ENCODE results near the gene KCTD12. TPM values are rescaled to one million over a fixed set of nuclear protein-coding genes. Genes with fewer than 3 reads are reported as not detected.

KCTD12 gene
- total RNA-seq, 6 experiments from 2014 or later = 0.66 to 3.4 (median 0.90) TPM

- Mint-ChIP-seq H3K27me3 (ENCODE audit: insufficient read depth) (peaks cover 2% of the 10 kb centered on the region), H3K4me3 (no peak overlapping the region), H3K36me3 (ENCODE audit: low read depth) (no peaks in the 10 kb centered on the region), H3K9me3 (no peaks in the 10 kb centered on the region), H3K4me1 (ENCODE audit: low read depth) (peaks cover 21% of the 10 kb centered on the region), H3K27ac (no peak overlapping the region)
- DNase-seq = no peak
- TF ChIP-seq CTCF (IDR thresholded peaks at IDR 0.05) = no peak
Observed at GRCh38 chr13:76851961-76852360, 34.2 kb downstream of the KCTD12 start.

- no peak overlapping the region for H3K27ac Mint-ChIP-seq
- DNase-seq = no peak
- H3K4me1 Mint-ChIP-seq (ENCODE audit: low read depth) = peaks cover 21% of the 10 kb centered on the region; the same call in 1 of the 2 replicates
- TF ChIP-seq CTCF (IDR thresholded peaks at IDR 0.05) = no peak
- no peaks in the 10 kb centered on the region for H3K9me3 Mint-ChIP-seq
- H3K36me3 Mint-ChIP-seq (ENCODE audit: low read depth) = no peaks in the 10 kb centered on the region
- peaks cover 3% of the 10 kb centered on the region for H3K27me3 Mint-ChIP-seq (ENCODE audit: insufficient read depth)
- H3K4me3 Mint-ChIP-seq = no peak overlapping the region
Observed at GRCh38 chr13:76849493-76849892, 36.7 kb downstream of the KCTD12 start.

DNA sequence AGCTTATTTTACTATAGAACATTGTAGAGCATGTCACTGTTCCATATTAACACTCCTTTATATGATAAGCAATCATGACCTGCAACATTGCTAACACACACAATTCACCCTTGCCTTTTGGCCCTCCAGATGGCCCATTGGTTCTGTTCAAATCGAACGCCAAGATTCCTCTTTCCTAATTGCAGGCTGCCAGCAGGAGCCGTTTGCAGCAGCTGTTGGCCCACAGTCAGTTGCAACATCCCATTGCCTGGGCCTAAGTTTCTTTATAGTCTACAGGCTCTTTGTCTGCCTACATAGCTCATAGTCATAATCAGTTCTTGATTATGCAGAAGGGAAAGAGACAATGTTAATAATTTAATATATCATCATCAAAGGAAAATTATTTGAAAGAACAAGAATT is 37.6 kb downstream of the KCTD12 start:
- Mint-ChIP-seq H3K27ac (no peak overlapping the region), H3K4me3 (no peak overlapping the region), H3K9me3 (no peaks in the 10 kb centered on the region), H3K36me3 (ENCODE audit: low read depth) (no peaks in the 10 kb centered on the region), H3K27me3 (ENCODE audit: insufficient read depth) (peaks cover 3% of the 10 kb centered on the region), H3K4me1 (ENCODE audit: low read depth) (peaks cover 17% of the 10 kb centered on the region; the same call in 1 of the 2 replicates)
- no peak for TF ChIP-seq CTCF (IDR thresholded peaks at IDR 0.05)
- DNase-seq = no peak

DNA sequence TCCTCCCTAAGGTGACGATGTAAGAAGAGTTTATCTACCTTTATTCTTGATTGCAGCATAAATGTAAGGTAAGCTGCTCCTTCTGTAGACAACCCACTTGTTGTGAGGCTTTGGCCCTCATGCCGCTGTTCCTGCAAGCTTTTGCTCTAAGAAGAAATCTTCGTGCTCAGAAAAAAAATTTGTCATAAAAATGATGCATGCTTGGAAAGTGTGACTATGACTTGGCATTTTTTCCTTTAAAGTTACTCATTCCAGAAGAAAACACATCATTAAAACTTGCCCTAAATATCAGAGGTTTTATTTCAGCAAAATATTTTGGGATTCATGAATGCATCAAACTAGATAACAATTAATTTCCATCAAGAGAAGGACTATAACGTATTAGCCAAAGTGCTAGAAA is 39.8 kb downstream of the KCTD12 start:
- DNase-seq = peak; percentile 4
- TF ChIP-seq CTCF (IDR thresholded peaks at IDR 0.05) = no peak
- Mint-ChIP-seq H3K36me3 (ENCODE audit: low read depth) (no peaks in the 10 kb centered on the region), H3K27me3 (ENCODE audit: insufficient read depth) (peaks cover 3% of the 10 kb centered on the region), H3K4me3 (no peak overlapping the region), H3K4me1 (ENCODE audit: low read depth) (peaks cover 7% of the 10 kb centered on the region; the same call in 1 of the 2 replicates), H3K9me3 (no peaks in the 10 kb centered on the region), H3K27ac (no peak overlapping the region)

GRCh38 chr13:76845865-76846264 is 40.3 kb downstream of the KCTD12 start:
- no peak for TF ChIP-seq CTCF (IDR thresholded peaks at IDR 0.05)
- DNase-seq = no peak
- Mint-ChIP-seq H3K4me1 (ENCODE audit: low read depth) (peaks cover 7% of the 10 kb centered on the region; the same call in 1 of the 2 replicates), H3K27ac (no peak overlapping the region), H3K9me3 (no peaks in the 10 kb centered on the region), H3K4me3 (no peak overlapping the region), H3K27me3 (ENCODE audit: insufficient read depth) (peaks cover 2% of the 10 kb centered on the region), H3K36me3 (ENCODE audit: low read depth) (no peaks in the 10 kb centered on the region)

- Mint-ChIP-seq H3K27ac (no peak overlapping the region), H3K4me3 (no peak overlapping the region), H3K36me3 (ENCODE audit: low read depth) (no peaks in the 10 kb centered on the region), H3K9me3 (no peaks in the 10 kb centered on the region), H3K27me3 (ENCODE audit: insufficient read depth) (peaks cover 2% of the 10 kb centered on the region), H3K4me1 (ENCODE audit: low read depth) (peaks cover 7% of the 10 kb centered on the region; the same call in 1 of the 2 replicates)
- DNase-seq = no peak
- TF ChIP-seq CTCF (IDR thresholded peaks at IDR 0.05) = no peak
Observed at GRCh38 chr13:76845367-76845766, 40.8 kb downstream of the KCTD12 start.
